GM19324 (cell line): ENCODE results near the gene CDK5RAP2.
"Not testable (repeated sequence)": the region's sequence is repeated elsewhere in the genome, so short reads cannot be mapped to it uniquely, and the experiment has no call there.

Experiments
- ATAC-seq: cut with Tn5 transposase; IDR thresholded peaks from one replicate; pipeline ENCODE4 v1.9.1; 2021; ENCODE audit warnings: mild to moderate bottlenecking, moderate library complexity; ENCODE audit not compliant: unreplicated experiment, low FRiP score

The CDK5RAP2 gene

DNA sequence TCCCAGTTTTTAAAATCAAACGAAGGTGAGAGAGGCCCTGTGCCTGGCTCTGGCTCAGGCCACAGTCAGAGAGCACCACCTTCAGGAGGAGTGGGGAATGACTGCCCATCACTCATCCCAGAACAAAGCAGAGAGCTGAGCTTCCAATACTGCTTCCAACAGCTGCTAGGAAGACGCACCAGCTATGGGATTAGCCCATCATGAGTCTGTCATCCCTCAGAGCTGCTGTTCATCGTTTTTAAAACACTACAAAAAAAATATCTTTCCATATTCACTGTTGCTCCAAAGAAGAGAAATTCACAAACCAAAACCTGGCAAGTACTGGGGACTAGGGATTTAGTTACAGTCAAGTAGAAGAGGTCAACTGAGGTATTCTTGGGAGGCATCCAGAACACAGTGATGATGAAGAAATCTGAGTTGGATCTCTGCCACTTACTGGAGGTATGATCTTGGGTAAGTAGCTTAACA lies 102.4 kb downstream of the CDK5RAP2 start:
- ATAC-seq, result no peak

DNA sequence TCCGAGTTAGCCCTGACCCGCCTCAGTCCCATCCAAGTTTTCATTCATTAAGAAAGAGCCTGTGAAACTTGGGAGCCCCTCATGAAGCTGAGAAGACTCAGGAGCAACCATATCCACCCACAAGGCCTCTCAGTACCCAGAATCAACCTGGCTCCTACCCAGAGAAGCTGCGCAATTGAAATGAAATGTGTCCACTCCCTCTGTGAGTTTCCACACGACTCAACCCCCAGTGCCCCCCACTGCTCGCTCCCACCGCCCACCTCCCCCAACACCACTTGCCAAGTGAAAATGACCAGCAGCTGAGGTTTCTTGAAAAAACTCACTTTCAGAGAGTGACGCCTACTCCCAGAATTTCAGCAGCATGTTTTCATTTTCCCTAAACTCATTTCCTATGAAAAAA lies 104.6 kb downstream of the CDK5RAP2 start:
- ATAC-seq, result no peak

DNA sequence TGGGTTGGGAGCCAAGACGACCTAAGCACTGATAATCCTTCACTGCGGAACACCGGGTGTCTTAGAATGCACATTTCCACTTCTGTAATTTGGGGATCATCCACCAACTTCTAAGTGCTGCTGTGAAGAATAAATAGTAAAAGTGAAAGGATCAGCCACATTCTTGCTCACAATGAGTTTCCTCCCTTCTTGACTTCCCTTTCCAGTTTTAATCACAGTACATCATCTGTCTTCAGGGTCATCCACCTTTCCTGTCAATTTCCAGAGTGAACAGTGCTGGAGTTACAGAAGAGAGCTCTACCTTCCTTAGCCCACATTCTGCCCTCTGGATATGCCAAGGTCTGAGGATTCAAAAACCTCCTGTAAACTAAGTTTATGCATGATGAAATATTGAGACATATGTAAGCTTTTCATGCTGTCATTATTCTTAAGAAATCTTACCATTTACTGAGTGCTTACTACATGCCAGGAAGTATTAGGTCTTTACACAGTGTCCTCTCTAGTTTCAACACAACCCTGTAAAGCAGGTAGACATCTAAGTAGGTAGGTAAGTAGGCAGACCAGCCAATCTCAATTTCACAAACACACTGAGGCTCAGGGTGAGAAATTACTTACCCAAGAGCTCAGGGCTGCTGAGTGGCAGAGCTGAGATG lies 105.2 kb downstream of the CDK5RAP2 start:
- ATAC-seq, result no peak

- ATAC-seq, result no peak
These were observed 106.4 kb downstream of the CDK5RAP2 start for GRCh38 chr9:120473608-120474007.

GRCh38 chr9:120465685-120466407 lies 114.1 kb downstream of the CDK5RAP2 start:
- no peak for ATAC-seq

GRCh38 chr9:120464887-120465421 lies 115.0 kb downstream of the CDK5RAP2 start:
- no peak for ATAC-seq

DNA sequence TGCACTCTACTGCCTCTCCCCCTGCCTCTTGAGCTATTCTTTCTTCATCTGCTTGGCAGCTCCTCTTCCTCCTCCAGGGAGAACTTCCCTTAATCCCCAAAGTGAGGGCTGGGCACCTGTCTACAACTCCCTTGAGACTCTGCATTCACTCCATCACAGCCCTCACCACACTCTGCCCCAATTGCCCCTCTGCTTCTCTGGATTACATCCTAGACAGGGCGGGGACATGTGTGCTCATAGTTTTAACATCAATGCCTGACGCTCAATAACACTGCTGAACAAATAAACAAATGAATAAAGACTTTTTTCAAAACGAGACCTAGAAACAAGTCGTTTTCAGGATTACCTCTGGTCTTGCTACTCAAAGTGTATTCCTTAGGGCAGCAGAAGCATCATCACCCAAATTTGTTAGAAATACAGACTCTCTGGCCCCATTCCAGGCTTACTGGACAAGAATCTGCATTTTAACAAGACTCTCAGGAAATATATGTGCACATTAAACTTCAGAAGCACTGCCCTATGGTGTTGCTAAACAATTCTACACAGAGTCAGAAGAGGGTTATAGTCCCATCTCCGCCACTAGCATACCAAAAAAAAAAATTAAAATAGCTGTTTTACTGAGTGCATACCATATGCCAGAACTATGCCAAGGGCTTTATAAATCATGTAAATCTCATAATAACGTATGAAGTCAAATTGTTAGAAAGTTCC lies 115.6 kb downstream of the CDK5RAP2 start:
- no peak for ATAC-seq

DNA sequence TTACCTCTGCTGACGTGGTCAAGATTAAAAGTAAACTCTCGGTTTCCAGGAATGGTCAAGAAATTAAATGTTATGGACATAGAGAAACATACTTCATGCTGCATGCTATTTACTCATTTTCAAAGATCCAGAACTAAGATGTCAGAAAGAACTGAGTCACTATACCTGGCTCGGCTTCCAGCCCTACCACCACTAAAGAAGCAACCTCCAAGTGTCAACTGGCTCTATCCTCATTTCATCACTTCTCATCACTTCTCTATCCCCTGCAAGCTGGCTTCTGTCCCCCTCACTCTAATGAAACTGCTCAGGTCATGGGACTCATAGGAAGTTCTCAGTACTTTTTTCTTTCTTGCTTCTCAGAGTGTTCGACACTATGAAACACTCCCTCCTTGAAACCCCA lies 116.2 kb downstream of the CDK5RAP2 start:
- no peak for ATAC-seq

DNA sequence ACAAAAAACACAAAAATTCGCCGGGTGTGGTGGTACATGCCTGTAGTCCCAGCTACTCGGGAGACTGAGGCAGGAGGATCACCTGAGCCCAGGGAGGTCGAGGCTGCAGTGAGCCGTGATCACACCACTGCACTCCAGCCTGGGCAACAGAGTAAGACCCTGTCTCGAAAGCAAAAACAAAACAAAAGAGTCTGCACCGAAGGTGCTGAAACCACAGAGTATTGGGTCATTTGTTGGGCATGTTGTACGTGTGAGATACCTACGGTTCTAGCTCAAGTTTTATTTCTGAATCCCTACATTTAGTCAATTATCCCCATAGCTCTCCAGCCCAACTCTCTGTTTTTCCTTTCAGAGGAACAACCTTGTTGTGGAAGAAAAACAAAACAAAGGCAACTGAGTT lies 118.3 kb downstream of the CDK5RAP2 start:
- ATAC-seq, result not testable (repeated sequence)

DNA sequence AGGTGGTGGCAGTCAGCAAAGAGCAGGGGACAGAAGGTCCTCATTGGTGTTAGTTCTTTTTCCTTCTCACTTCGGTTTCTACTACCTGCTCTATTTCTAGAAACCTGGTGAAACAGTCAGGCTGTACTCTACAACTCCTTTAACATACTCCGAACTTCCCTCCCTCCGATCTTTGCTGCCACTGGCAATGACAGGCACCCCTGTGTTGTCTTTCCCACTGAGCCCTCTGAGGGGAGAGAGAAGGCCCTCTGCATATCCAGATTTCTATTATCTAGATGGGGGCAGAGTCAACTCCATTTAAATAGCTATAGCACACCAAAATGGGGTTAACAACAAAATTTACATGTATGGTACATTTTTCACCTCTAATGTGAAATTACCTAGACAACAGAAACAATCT lies 123.7 kb downstream of the CDK5RAP2 start:
- ATAC-seq, result no peak

DNA sequence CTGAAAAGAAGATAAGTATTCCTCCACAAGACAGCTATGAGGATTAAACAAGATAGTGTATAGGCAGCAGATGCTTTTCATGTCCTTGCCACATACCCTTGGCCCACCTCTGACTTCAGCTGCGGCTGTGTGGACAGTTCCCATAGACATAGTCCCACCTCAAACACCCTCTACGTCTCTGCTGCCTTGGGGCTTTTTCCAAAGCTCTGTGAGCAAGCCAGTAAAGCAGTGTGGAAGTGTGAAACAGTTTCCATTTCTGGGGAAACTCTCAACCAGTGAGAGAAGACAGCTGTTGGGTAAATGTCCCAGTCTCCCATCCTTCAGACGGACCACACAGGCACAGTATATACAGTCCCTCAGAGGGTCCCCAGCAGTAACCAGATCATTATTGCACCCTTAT lies 125.5 kb downstream of the CDK5RAP2 start:
- no peak for ATAC-seq

- ATAC-seq, result no peak
These were observed 126.2 kb downstream of the CDK5RAP2 start for GRCh38 chr9:120453792-120454191.

DNA sequence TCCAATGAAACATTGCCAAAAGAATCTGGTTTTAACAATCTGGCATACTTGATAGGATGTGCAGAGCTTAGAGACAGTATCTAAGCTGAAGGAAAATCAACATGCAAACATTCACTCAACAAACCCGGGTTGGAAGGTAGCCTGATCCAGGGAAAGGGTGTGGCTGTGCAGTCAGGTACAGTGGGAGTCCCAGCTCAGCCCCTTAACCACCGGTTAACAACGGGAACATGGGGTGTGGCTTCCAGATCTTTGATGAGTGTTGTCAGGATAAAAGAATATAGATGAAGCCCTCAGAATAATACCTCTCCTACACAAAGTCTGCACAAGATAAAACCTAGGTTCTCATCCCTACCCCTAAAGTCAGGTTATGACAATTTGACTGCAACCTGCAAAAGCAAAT lies 127.3 kb downstream of the CDK5RAP2 start:
- no peak for ATAC-seq

- ATAC-seq, result no peak
These were observed 129.1 kb downstream of the CDK5RAP2 start for GRCh38 chr9:120450916-120451315.

DNA sequence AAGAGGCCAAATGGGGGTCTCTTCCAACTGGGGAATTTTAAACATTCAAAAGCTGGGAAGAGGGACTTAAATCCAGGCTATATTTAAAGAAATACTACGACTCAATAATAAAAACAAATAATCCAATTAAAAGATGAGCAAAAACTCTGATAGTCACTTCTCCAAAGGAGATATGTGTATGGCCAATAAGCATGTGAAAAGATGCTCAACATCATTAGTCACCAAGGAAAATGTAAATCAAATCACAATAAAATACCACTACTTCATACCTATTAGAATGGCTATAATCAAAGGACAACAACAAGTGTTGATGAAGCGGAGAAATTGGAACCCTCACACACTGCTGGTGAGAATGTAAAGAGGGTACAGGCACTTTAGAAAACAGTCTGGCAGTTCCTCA lies 130.4 kb downstream of the CDK5RAP2 start:
- ATAC-seq, result no peak

GRCh38 chr9:120447959-120448500 lies 131.9 kb downstream of the CDK5RAP2 start:
- no peak for ATAC-seq

DNA sequence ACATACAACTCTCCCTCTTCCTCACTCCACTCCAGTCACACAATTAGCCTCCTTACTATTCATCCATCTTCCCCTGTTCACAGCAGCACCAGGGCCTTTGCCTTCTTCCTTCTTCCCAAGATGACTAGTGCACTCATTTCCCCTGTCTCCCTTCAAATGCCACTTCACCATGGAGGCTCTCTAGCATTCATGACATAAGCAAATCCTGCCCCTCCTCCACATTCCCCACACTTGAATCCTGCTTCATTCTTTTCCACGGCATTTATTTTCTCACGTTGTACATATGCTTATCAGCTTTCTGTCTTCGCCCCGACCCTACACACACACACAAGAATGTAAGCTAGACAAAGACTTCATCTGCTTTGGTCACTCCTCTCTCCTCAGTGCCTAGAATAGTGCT lies 133.3 kb downstream of the CDK5RAP2 start:
- ATAC-seq, result no peak

DNA sequence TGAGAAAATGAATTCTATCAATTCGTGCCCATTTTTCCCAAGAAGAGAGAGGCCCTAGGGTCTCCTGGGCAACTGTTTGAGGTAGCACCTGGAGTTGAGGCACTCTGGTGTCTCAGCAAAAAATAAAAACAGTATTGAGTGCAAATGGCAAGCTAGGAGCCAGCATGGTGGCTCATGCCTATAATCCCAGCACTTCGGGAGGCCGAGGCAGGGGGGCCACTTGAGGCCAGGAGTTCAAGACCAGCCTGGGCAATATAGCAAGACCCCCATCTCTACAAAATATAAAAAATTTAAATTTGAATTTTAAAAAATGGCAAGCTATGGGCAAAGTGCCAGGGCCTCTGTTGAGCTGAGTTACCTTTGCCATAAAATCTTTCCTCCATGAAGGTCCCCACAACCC lies 136.0 kb downstream of the CDK5RAP2 start:
- ATAC-seq, result no peak

DNA sequence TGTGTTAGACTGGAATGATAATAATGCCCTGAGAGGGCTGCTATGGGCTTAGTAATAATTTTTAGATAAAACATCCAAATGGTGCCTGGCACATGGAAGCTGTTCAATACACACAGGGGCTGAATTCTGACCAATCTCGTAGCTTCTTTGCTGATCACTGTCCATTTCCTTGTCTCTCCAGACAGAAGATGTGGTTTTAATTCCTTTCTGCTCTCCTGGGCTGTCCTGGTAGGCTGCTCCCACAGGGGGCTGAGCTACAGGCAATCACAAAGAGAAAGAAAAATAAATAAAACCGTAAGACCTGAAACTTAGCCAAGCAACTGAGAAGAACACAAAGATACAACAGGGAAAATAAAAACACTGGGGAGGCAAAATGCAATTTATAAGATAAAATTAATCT lies 136.5 kb downstream of the CDK5RAP2 start:
- ATAC-seq, result no peak

GRCh38 chr9:120442308-120442995 lies 137.5 kb downstream of the CDK5RAP2 start:
- no peak for ATAC-seq
